Stimulated activated CD8-positive, alpha-beta memory T cell treated with anti-CD3 and anti-CD28 coated beads, Interleukin-7, amount 100 ng/mL, for 24 hours (primary cell): Measurements from ENCODE around the gene SMS.
"Not testable (repeated sequence)": the region's sequence is repeated elsewhere in the genome, so short reads cannot be mapped to it uniquely, and the experiment has no call there.

ENCODE experiments used
- DNase-seq: peaks from one replicate; pipeline ENCODE4 v3.0.0-alpha.2; 2020; ENCODE audit warnings: low read depth

SMS gene

DNA sequence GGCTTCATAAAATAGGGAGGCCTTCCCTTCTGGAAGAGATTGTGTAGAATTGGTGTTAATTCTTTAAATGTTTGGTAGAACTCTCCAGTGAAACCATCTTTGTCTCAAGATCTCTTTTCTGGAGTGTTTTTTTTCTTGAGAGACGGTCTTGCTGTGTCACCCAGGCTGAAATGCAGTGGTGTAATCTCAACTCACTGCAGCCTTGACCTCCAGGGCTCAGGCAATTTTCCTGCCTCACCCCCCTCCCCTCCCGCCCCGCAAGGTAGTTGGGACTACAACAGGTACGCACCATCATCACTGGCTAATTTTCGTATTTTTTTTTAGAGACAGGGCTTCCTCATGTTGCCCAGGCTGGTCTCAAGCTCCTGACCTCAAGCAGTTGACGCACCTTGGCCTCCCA lies 12.1 kb downstream of the SMS start:
- no peak for DNase-seq

DNA sequence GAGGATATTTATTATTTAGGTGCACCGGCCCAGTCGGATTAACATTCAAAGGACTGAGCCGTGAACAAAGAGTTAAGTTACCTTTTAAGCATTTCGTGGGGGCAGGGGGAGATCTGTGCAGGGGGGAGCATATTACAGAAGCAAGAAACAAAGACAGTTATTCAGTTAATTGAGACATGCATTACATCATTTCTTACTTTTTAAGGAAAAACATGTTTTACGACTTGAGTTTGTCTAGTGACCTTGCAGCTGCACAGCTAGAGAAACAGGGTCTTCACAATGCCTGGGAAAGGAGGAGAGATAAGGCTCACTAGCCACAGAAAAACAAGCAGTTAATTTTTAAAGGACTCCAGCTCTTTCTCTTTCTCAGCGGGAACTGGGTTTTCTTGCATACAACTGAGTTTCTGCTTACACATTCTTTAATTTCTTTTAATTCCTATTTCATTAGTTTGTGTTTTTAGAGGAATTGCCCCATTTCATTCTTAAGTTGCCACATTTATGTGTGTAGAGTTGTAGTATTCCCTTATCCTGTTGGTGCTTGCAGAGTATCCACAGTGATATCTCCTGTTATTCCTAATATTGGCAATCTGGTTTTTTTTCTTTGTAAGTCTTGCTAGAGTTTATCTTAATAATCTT lies 12.8 kb downstream of the SMS start:
- not testable (repeated sequence) for DNase-seq

GRCh38 chrX:21955403-21956189 lies 15.1 kb downstream of the SMS start:
- no peak for DNase-seq

GRCh38 chrX:21956783-21957182 lies 16.3 kb downstream of the SMS start:
- DNase-seq, result no peak

- DNase-seq, result no peak
These were observed 17.7 kb downstream of the SMS start for GRCh38 chrX:21958187-21958586.

DNA sequence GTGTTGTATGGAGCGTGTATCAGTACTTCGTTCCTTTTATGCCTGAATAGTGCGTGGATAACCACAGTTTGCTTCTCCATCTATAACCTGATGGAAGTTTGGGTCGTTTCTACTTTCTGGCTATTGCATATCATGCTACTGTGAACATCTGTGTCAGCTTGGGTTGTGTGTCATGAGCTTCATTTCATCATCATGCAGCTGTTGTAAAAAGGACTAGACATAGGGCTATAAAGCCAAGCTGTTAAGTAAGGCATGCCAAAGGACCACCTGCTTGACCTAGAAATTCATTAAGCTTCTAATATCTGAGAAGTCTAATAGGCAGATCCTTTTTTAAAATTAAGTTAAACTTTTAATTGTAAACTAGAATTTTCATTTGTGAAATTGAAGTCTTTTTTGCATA lies 18.4 kb downstream of the SMS start:
- no peak for DNase-seq

DNA sequence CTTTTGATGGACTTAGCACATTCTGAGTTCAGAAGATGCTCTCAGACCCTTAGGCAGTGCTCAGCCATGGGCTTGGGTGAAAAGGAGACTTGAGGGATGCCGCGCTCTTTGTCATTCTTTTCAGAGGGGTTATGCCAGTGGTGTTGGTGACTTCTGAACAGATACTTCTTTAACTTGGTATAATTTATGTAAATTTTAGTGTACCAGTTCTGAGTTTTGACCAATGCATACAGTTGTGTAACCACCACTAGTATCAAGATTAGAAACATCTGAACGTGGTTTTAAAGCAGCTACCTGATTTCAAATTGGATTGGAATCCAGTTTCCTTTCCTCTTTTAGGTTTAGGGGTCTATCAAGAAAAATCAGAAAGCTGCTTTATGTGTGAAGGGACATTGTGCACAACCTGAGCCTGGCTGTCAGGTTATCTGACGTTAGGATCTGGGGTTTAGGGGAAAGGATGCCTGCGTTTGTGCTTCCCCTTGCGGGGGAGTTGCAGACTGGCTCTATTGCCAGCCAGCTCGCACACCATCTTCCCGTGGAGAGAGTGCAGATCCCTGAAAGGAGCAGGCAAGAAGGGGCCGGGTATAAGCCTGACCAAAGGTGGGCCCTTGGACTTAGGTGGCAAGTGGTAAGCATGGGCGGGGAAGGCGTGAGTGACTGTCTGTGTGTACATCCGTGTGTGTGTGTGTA lies 19.0 kb downstream of the SMS start:
- DNase-seq, result no peak

- no peak for DNase-seq
These were observed 20.3 kb downstream of the SMS start for GRCh38 chrX:21960569-21961541.

GRCh38 chrX:21962361-21962760 lies 21.9 kb downstream of the SMS start:
- DNase-seq, result no peak

GRCh38 chrX:21963269-21963668 lies 22.8 kb downstream of the SMS start:
- DNase-seq, result no peak

- DNase-seq, result no peak
These were observed 23.4 kb downstream of the SMS start for GRCh38 chrX:21963731-21964405.

- DNase-seq, result no peak
These were observed 26.4 kb downstream of the SMS start for GRCh38 chrX:21966866-21967265.

- DNase-seq, result no peak
These were observed 27.8 kb downstream of the SMS start for GRCh38 chrX:21968333-21968732.

GRCh38 chrX:21970326-21970725 lies 29.8 kb downstream of the SMS start:
- no peak for DNase-seq

GRCh38 chrX:21972046-21972445 lies 31.5 kb downstream of the SMS start:
- no peak for DNase-seq

- no peak for DNase-seq
These were observed 32.2 kb downstream of the SMS start for GRCh38 chrX:21972721-21973120.

DNA sequence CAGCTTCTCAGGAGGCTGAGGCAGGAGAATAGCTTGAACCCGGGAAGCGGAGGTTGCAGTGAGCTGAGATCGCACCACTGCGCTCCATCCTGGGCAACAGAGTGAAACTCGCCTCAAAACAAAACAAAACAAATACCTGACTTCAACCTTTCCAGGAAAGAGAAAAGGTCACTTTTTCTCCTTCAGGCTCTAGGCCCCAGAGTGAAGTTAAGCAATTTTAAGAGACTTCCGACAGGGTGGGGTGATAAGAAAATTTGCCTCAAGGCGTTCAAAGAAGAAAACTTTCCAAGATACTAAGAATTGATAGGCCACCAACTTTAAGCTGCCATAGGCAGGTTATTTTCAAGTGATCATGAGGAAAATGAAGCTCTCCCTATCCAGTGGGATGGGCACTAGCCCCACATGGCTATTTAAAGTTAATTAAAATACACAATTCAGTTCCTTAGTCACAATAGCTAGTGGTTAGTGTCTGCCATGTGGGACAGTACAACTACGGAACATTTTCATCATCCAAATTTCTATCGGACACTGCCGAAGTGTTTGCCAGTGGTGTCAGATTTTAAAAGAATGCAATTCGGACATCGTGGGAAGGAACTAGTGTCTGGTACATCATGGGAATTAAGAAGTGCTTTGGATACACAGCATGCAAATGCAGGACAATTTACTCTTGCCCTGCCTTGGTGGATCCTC lies 33.0 kb downstream of the SMS start:
- no peak for DNase-seq

- no peak for DNase-seq
These were observed 33.5 kb downstream of the SMS start for GRCh38 chrX:21974011-21974385.

DNA sequence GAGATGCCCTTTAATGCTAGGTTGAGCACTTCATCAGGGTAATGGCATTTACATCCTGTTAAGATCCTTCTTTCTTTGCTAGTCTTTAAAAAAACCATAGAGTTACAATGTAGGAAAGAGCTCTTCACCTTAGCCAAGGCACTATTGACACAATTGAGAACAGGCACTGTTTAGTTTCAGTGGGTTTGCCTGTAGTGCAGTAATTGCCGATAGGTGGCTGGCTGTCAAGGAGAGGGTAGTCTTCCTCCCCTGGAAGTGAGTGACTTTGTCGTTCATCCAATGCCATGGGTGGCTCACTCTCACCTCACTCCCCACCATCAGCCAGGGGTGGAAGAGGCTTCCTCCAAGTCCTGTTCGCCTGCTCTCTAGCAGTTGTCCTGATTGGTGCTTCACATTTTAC lies 34.7 kb downstream of the SMS start:
- no peak for DNase-seq

- no peak for DNase-seq
These were observed 35.3 kb downstream of the SMS start for GRCh38 chrX:21975812-21976211.

DNA sequence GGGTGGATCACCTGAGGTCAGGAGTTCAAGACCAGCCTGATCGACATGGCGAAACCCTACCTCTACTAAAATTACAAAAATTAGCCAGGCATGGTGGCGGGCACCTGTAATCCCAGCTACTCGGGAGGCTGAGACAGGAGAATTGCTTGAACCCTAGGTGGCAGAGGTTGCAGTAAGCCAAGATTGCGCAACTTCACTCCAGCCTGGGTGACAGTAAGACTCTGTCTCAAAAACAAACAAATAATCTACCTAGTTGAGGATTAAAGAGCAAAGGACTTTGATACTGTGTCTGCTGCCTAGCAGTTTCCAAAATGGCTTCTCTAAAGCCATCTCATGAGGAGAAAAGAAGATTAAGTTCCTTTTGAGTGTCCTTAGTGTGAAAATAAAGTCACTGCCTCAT lies 37.8 kb downstream of the SMS start:
- no peak for DNase-seq
